ENCODE results near the gene C19orf33. TPM values are rescaled to one million over a fixed set of nuclear protein-coding genes. Genes with fewer than 3 reads are reported as not detected.
"Not testable (repeated sequence)": the region's sequence is repeated elsewhere in the genome, so short reads cannot be mapped to it uniquely, and the experiment has no call there.

C19orf33 gene
- 1.9 TPM for total RNA-seq

DNA sequence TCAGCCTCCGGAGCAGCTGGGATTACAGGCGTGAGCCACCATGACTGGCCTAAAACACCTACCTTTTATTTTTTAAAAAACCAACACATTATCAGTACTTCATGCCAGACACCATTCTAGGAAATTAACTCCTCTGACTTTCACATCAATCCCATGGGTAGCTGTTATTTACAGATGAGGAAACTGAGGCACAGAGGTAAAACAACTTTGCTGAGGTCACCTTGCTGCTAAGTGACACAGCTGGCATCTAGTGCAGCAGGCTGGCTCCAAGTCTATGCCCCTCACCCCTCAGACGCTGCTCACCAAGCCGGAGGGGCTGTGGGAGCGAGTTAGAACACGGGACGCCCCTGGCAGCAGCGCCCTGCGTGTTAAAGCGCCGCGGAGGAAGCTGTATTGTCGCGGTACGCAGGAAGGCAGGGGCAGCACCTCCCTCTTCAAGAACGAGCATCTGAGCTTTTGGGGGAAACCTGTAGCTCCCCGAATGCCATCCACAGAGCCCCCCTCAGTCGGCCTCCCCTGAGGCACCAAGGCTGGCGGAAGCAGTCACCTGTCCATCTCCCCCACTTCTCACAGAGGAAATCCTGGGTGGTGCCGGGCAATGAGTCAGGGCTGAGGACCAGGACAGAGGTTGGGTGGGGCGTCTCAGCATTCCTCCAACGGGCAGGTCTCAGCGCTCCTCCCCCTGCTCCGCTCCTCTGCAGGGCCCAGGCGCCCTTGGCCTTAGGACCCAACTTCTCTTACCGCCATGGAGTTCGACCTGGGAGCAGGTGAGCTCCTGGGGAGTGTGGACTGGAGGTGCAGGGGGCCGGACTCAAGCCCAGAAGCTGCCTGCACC is at the start of gene C19orf33:
Gene C19orf33 (plus strand): TSS at position 735 of the 835 bp plus-strand sequence. CDS start 11 bp downstream, at position 746.
- no peak for DNase-seq (ENCODE audit: low read depth in 2 of 3, low spot score in 2 of 3)

DNA sequence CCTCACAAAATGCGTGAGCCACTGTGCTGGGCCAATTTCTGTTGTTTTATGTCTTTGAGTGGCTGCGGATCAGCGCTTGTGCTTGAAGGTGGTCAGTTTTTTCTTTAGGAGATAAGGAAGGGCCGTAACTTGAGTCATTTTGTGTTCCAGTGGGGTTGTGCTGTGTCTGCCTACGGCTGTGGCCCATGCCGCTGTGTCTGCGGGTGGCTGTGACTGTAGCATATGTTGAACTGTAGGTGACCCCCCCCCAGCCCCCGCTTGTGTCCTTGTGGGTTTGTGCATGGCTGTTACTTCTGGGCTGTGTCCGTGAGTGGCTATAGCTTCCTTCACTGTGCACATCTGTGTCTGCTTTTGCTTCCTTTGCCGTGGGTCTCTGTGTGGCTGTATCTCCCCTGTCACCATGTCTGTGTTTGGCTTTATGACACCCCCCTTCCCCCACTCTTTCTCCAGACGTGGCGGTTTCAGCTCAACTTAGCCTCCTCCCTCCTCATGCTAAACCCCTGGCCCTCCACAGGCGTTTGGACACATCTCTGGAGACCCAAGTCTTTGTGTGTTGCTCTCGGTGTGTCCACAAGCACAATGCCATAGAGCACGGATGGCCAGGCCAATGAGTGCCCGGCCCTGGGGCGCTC is 48.6 kb upstream of the C19orf33 start:
- DNase-seq (ENCODE audit: low read depth in 2 of 3, low spot score in 2 of 3) = peak in 1 of 3 donors; percentile 70

DNA sequence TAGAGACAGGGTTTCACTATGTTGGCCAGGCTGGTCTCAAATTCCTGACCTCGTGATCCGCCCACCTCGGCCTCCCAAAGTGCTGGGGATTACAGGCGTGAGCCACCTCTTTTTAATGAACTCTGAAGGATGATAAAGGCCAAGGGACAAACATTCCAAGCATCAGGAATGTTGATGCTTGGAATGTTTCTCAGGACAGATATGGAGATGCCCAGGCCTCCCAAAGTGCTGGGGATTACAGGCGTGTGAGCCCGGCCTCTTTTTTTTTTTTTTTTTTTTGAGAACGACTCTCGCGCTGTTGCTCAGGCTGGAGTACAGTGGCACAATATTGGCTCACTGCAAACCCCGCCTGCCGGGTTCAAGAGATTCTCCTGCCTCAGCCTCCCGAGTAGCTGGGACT is 42.1 kb upstream of the C19orf33 start:
- not testable (repeated sequence) for DNase-seq (ENCODE audit: low read depth in 2 of 3, low spot score in 2 of 3)

DNA sequence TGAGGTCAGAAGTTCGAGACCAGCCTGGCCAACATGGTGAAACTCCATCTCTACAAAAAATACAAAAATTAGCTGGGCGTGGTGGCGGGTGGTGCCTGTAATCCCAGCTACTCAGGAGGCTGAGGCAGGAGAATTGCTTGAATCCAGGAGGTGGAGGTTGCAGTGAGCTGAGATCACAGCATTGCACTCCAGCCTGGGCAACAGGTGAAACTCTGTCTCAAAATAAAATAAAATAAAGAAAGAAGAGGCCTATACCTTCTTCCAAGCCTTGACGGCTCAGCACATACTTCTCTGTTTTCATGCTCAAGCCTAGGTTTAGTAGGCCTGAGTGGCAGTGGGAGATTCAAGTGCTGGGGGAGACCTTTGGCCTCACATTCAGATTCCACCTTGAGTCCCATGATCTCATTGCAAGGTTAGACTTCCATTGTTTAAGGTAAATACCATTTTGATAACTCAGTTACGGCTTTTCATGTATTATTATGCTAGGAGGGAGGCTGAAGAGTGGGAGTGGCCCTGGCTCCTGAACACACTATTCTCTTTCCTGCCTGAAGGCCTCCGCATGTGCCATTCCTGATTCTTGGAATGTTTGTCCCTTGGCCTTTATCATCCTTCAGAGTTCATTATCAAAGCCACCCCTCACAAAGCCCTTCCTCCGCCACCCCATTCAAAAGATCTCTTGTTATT is 41.3 kb upstream of the C19orf33 start:
- no peak for DNase-seq (ENCODE audit: low read depth in 2 of 3, low spot score in 2 of 3)

DNA sequence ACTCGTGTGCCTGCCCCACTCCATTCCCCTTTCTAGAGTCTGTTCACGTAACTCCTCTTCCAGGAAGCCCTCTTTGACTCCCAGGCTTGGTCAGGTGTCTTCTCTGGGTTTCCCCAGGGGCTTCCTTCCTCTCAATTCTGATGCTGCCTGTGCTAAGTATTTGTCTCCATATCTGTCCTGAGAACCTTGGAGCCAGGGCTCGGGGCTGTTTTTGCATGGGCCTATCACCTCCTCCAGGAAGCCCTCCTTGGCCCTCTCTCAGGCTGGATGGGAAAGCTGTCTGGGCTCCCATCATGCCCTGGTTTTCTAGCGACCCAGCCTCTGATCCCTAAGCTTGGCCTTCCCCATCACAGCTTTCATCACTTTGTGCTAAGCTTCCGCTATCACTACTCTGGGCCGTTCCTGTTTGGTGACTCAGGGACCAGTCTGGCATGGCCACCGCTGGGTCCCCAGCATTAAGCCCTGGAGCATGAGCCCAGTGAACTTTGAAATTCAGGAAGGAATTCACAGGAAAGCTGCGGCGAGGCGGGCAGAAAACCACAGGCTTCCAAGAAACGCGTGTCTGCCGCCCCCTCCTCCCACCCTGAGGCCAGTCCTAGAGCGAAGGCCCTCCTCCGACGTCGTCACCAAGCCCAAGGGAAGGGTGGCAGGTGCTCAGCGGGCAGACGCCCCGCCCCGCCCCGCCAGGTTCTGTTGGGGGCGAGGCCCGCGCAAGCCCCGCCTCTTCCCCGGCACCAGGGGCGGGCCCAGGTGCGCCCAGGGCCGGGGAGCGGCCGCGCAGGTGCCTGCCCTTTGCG is 40.2 kb upstream of the C19orf33 start:
- peak in 2 of 3 donors; percentile 82 to 86 for DNase-seq (ENCODE audit: low read depth in 2 of 3, low spot score in 2 of 3)

DNA sequence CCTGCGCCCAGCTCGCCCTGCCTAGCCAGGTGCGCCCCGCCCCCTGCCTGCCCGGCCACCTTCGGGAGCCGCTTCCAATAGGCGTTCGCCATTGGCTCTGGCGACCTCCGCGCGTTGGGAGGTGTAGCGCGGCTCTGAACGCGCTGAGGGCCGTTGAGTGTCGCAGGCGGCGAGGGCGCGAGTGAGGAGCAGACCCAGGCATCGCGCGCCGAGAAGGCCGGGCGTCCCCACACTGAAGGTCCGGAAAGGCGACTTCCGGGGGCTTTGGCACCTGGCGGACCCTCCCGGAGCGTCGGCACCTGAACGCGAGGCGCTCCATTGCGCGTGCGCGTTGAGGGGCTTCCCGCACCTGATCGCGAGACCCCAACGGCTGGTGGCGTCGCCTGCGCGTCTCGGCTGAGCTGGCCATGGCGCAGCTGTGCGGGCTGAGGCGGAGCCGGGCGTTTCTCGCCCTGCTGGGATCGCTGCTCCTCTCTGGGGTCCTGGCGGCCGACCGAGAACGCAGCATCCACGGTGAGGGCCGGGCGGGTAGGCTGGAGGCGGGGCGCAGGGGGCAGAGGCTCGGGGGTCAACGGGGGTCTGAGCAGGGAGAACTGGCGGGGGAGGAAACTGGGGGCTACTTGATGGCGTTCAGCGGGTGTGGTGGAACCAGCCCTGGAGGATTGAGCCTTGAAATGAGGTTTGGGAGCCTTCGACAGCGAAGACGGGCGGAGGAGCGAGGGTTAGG is 39.4 kb upstream of the C19orf33 start, which contains the start of gene SPINT2:
Gene SPINT2 (plus strand): TSS at position 88 of the 727 bp plus-strand sequence. CDS start 320 bp downstream, at position 408.
- peak; percentile 59 to 80 (median 71) for DNase-seq (ENCODE audit: low read depth in 2 of 3, low spot score in 2 of 3)

DNA sequence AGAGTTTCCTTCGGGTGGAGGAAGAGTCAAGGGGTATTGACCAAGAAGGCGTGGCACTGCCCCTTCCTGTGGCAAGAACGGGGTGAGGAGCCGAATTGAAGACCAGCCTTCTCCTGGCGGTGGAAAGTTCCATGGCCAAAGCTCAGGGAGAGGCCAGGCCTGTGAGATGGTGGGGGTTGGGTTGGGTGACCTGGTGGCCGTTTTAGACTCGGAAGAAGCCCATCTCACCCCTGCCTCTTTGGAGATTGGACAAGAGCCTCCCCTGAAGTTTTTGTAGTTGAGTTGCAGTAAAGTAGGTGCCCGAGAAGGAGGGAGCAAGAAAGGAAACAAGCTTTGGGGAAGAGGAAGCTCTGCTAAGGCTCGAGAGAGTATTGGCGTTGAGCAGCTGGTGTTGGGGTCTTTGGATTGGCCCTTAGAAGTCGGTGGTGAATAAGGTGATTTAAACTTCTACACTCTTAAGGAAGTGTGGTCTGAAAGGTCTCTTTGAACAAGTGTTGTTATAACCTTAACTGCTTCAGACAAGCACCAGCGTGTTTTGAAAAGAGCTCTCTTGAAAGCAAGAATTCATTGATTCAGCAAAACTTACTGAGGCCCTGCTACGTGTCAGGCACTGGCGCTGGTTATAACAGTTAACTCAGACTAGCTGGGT is 38.7 kb upstream of the C19orf33 start:
- DNase-seq (ENCODE audit: low read depth in 2 of 3, low spot score in 2 of 3) = peak in 2 of 3 donors; percentile 62 to 80

DNA sequence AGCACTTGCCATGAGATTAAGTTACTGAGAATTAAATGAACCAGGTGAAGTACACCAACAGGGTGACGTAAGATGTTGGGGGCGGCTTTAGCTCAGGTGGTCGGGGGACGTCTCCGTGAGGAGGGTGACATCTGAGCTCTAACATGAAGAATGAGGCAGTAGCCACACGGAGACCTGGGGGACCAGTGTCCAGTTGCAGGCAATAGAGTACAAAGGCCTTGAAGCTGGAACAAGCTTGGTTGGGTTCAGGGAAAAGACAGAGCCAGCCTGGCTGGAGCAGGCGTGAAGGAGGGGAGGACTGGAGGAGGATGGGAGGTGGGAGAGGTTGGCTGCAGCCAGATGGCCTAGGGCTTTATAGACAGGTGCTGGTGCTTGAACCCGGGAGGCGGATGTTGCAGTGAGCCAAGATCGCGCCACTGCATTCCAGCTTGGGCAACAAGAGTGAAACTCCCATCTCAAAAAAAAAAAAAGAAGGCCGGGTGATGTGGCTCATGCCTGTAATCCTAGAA is 38.1 kb upstream of the C19orf33 start:
- no peak for DNase-seq (ENCODE audit: low read depth in 2 of 3, low spot score in 2 of 3)

DNA sequence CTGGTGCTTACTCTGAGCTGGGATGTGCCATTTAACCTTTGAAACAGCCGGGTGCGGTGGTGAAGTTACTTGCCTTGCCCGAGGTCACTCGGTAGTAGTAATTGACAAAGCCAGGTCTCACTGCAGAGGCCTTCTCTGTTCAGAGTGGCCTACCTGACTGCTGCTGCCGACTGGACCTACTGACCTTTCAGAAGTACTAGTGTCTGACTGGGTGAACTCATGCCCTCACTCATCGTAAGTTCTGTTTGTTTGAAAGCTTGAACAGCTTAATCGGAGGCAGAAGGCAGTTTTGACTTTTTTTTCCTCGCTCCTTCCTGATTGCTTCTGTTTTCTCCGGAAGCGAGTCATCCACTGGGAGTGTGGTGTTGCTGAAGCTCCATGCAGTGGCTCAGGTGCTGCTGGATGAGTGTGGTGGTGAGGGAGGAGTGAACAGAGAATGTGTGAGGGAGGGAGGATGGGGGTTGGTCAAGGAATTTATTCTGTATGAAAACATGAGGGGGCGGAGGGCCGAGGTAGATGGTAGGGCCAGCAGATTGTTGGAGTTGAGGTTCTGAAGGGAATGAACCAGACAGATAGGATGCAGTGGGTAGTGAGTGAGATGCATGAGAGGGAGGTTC is 37.0 kb upstream of the C19orf33 start:
- DNase-seq (ENCODE audit: low read depth in 2 of 3, low spot score in 2 of 3) = no peak

DNA sequence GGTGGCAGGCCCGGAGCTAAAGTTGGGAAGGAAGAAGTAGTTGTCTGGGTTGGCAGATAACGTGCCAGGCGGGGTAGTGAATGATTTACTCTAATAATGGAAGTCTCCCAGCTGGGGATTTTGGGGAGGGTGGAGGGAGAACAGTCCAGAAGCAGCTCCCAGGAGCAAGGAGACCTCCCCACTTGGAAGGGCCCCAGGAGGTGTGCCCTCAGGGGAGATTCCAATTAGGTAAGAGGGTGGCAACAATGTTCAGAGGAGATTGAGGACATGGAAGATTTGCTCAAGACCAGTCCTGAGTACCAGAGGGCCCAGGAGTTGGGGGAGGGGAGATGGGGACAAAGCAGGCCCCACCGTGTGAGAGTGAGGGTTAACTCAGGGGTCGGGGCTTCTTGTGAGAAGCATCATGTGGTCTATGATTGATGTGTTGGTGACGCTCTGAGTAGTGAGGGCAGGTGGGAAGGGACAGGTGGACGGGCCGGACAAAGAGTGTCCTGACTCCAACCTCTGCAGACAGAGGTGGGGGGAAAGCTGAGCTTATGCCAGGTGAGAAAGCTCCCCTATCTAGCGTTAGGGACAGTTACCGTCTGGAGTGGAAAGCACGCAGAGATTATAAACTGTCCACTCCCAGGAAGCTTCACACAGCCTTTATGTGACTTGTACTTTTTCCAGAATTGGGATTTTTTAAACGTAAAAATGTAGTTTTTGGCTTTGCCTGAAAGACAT is 36.1 kb upstream of the C19orf33 start:
- DNase-seq (ENCODE audit: low read depth in 2 of 3, low spot score in 2 of 3) = no peak

DNA sequence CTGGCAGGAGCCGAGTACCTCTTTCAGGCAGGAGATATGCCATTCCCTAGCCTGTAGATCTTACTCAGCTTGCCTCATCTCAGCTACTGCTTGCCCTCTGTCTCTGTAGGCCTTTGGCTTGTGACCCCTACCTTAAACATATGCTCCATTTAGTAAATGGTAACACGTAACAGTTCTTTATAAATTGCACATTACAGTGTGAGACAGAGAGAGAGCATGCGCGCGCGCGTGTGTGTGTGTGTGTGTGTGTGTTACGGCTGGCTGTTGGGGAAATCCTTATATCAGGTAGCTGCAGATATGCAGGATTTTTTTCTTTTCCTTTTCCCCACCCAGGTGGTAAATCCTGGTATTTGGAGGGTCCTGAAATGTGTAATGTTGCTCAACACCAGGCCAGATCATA is 35.5 kb upstream of the C19orf33 start:
- DNase-seq (ENCODE audit: low read depth in 2 of 3, low spot score in 2 of 3) = peak in 1 of 3 donors; percentile 47

DNA sequence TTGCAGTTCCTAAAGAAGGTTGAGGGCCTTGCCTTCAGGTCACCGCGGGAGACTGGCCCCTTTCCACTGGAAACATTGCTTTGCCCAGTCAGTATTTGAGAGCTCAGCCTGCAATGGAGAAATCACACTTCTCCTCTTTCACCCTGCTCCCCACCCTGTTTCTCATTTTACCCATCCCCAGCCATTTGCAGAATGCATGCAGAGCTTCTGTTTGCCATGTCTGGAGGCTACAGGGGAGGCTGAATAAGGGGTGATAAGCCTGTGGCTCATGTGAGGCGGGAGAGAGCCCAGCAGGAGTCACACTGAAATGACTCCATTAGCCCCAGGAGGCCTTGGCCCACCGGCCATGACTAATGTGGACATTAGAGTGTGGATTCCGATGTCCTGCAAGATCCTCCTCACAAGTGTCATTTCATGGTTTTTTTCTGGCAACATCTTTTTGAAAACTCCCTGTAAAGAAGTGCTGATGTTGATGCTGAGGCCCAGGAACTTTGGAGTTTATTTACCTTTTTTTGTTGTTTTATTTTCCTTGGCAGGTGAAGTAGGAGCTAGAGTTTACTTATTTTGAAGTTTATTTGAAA is 33.4 kb upstream of the C19orf33 start:
- DNase-seq (ENCODE audit: low read depth in 2 of 3, low spot score in 2 of 3) = no peak

DNA sequence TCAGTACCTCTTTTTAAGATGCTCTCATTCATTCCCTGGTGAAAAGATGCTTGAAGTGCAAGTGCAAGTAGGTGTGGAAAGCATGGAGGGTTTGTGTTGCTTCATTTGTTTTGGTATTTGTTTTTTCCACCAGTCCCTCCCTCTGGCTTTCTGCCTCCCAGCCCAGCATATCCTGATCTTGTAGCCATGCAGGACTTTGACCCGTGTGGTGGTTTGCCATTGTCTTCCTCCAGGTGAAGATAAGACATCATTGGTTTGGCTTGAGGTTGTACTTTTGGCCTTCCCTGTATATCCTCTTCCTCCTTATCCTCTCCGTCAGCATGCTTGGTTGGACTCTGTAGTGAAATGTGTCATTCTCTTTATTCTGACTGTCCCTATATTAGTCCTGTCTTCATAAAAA is 30.6 kb upstream of the C19orf33 start:
- no peak for DNase-seq (ENCODE audit: low read depth in 2 of 3, low spot score in 2 of 3)

DNA sequence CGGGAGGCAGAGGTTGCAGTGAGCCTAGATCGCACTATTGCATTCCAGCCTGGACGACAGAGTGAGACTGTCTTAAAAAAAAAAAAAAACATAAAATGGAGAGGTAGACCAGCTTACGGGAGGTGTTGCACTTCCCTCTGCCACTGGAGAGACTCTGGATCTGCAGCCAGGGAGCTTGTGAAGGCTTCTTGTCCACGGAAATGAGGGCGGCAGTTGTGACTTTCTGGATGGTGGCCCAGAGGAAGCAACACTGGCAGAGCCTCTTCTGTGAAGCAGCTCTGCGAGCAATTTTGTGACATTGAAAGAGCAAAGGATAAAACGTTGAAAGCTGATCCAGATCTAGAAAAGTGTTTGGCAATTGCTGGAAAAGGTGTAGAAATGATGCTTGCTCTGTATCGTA is 29.3 kb upstream of the C19orf33 start:
- no peak for DNase-seq (ENCODE audit: low read depth in 2 of 3, low spot score in 2 of 3)

DNA sequence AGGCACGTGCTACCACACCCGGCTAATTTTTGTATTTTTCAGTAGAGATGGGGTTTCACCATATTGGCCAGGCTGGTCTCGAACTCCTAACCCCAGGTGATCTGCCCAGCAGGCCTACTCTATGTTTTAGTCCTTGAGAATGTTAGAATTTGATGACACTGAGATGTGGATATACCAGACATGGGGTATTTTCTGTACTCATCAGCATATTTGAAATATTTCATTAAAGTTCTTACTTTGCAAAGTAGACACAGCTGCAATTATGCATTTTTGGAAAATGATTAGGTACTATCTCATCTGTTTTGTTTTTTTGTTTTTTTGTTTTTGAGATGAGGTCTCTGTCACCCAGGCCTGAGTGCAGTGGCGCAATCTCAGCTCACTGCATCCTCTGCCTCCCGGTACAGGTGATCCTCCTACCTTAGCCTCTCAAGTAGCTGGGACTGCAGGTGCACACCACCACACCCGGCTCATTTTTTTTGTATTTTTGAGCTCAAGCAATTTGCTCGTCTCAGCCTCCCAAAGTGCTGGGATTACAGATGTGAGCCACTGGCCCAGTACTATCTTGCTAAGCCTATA is 27.0 kb upstream of the C19orf33 start:
- DNase-seq (ENCODE audit: low read depth in 2 of 3, low spot score in 2 of 3) = no peak

DNA sequence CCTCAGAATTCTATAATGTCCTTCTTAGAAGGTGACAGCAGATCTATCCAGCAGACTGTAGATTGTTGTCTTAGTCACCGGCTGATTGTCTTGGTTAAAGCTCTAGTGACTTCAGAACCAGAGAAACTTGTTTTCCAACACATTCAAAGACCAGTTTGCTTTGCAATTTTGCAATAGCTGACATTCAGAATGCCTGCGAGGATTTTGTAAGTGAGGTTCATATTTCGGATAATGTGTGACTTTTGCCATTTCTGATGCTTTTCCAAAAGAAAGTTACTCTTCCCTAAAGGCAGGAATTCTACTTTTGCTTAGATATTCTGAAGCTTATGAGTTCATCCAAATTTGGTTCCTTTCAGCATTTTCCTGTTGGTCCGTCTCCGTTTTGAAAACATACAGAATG is 26.5 kb upstream of the C19orf33 start:
- DNase-seq (ENCODE audit: low read depth in 2 of 3, low spot score in 2 of 3) = no peak

DNA sequence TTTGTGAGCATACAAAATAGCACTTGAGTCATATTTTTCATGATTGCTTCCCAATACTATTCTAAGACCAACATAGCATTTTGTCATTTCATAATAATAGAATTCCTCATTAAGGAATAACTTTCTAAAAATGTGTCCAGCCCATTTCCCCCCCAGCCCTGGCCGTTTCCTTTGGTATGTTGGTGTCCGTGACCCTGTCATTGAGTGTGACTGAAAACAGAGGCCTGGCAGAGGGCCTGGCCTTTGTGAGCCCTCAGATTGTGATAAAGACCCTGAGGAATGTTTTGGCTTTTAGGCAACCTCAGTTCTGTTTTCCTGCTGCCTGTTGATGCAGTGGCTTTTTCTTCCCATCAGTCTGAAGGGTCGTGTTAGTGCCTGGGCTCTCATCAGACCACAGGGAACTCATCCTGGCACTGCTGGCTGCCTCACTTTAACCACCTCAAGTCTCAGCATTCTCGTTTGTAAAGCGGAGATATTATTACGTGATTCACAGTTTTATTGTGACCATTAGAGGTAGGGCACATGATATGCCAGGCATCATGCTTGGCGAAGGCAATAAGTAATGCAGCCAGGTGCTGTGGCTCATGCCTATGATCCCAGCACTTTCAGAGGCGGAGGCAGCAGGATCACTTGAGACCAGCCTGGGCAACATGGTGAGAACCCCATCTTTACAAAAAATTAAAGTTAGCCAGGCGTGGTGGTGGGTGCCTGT is 25.9 kb upstream of the C19orf33 start:
- DNase-seq (ENCODE audit: low read depth in 2 of 3, low spot score in 2 of 3) = no peak

All from hematopoietic multipotent progenitor cell (in vitro differentiated cells).